ENCODE measurements around the gene DDIT4.

Gene DDIT4

GRCh38 chr10:72283131-72283530 is 9.4 kb downstream of the DDIT4 start:
- TF ChIP-seq MYC (IDR thresholded peaks at IDR 0.05; ENCODE audit: low read depth, low read length) (no peak), MAX (IDR thresholded peaks at IDR 0.05; ENCODE audit: low read depth, low read length) (no peak), CTCF (IDR thresholded peaks at IDR 0.05; ENCODE audit: low read depth, low read length) (no peak), POLR2A (IDR thresholded peaks at IDR 0.05; ENCODE audit: extremely low read depth, insufficient read length) (no peak)
- DNase-seq (ENCODE audit: low read depth): no peak
- H3K4me3 ChIP-seq (ENCODE audit: low read depth, low read length): no peak overlapping the region

DNA sequence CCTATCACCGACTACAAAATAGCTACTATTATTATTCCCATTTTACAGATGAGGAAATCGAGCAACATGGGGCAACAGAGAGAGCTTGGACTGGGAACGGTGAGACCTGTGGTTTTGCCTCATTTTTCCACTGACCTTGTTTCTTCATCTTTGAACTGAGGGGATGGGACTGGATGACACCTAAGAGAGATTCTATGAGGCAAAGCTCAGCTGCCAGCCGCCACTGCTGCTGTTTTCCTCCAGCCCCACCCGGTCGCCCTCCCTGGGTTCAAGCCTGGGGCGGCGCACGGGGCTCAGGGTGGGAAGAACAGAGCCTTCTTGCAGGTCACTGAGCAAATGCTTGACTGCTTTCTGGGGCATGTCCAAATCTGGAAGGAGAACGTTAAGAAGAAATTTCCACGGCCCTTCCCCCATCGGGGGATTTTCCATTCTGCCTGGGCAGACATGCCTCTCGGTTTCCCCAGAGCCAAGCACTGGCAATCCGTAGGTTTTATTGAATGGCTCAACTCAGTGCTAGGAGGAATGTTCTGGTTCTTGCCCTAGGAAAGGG is 12.3 kb downstream of the DDIT4 start:
- DNase-seq (ENCODE audit: low read depth): no peak
- H3K4me3 ChIP-seq (ENCODE audit: low read depth, low read length): no peak overlapping the region

GRCh38 chr10:72291019-72291532 is 17.4 kb downstream of the DDIT4 start:
- TF ChIP-seq POLR2A (IDR thresholded peaks at IDR 0.05; ENCODE audit: extremely low read depth, insufficient read length): no peak
- TF ChIP-seq MYC (IDR thresholded peaks at IDR 0.05; ENCODE audit: low read depth, low read length): no peak; the same call in 1 of the 2 replicates
- no peak for TF ChIP-seq CTCF (IDR thresholded peaks at IDR 0.05; ENCODE audit: low read depth, low read length)
- TF ChIP-seq MAX (IDR thresholded peaks at IDR 0.05; ENCODE audit: low read depth, low read length): no peak; the same call in 1 of the 2 replicates
- peak; percentile 88 for DNase-seq (ENCODE audit: low read depth)
- H3K4me3 ChIP-seq (ENCODE audit: low read depth, low read length): no peak overlapping the region

More for the DNA sequence above, 12.3 kb downstream of the DDIT4 start:
- TF ChIP-seq MAX (IDR thresholded peaks at IDR 0.05; ENCODE audit: low read depth, low read length) (no peak), POLR2A (IDR thresholded peaks at IDR 0.05; ENCODE audit: extremely low read depth, insufficient read length) (no peak), CTCF (IDR thresholded peaks at IDR 0.05; ENCODE audit: low read depth, low read length) (no peak), MYC (IDR thresholded peaks at IDR 0.05; ENCODE audit: low read depth, low read length) (no peak)

GRCh38 chr10:72292223-72292691 is 18.5 kb downstream of the DDIT4 start:
- no peak for TF ChIP-seq POLR2A (IDR thresholded peaks at IDR 0.05; ENCODE audit: extremely low read depth, insufficient read length)
- TF ChIP-seq MYC (IDR thresholded peaks at IDR 0.05; ENCODE audit: low read depth, low read length): no peak
- TF ChIP-seq CTCF (IDR thresholded peaks at IDR 0.05; ENCODE audit: low read depth, low read length): no peak
- TF ChIP-seq MAX (IDR thresholded peaks at IDR 0.05; ENCODE audit: low read depth, low read length): no peak
- no peak for DNase-seq (ENCODE audit: low read depth)
- H3K4me3 ChIP-seq (ENCODE audit: low read depth, low read length): no peak overlapping the region

DNA sequence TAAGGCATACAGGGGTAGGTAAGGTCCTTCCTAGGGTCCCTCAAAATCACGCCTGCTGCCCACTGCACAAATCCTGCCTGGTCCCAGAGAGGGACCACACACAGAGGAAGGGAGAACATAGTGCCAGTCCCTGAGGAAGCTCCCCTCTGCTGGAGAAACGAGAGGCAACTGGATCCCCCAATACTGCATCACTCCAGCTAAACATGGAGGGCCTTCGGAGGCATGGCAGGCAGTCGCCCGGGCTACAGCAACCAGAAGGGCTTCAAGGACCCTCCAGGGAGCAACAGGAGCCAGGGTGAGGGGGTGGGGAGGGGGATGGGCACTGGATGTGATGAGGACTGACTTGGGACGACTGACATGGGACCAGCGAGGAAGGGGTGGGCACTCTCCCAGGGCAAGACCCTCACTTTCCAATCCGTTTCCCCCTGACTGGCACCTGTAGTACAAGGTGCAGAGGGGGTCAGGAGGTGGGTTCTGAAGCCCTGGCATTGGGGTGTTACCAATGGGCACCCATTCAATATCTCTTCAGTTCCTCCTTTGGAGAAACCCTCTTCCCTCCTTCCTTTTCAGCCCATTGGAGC is 21.7 kb downstream of the DDIT4 start:
- no peak overlapping the region for H3K4me3 ChIP-seq (ENCODE audit: low read depth, low read length)
- TF ChIP-seq CTCF (IDR thresholded peaks at IDR 0.05; ENCODE audit: low read depth, low read length): no peak
- no peak for TF ChIP-seq POLR2A (IDR thresholded peaks at IDR 0.05; ENCODE audit: extremely low read depth, insufficient read length)
- no peak for TF ChIP-seq MAX (IDR thresholded peaks at IDR 0.05; ENCODE audit: low read depth, low read length)
- TF ChIP-seq MYC (IDR thresholded peaks at IDR 0.05; ENCODE audit: low read depth, low read length): no peak

More for the DNA sequence above, 21.7 kb downstream of the DDIT4 start:
- DNase-seq (ENCODE audit: low read depth): no peak

Data from NB4 (cell line).